ENCODE data around the gene TP53AIP1. TPM values are rescaled to one million over a fixed set of nuclear protein-coding genes. Genes with fewer than 3 reads are reported as not detected.

The TP53AIP1 gene
- total and polyA plus RNA-seq, 8 donors, result 0.12 to 1.0 (median 0.16) TPM; not detected in 2

DNA sequence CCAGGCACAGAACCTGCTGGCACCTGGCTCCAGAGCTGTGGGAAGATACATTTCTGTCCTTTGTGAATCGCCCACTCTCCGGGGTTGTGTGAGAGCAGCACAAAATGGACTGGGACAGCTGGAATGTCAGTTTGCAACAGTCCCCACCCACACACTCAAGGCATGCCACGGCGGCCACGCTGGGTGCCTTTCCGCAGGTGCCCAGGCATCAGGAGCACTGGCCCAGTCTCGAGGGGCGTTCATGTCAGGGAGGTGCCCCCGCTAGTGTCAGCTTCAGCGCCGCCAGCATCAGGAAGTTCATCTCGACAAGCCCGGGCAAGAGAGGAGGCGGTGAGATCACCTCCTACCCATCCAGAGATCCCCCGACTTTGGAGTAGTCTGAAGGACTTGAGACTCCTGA lies 2.1 kb downstream of the TP53AIP1 start:
- H3K27me3 ChIP-seq, result no peaks in the 10 kb centered on the region
- intact Hi-C loops (cut with DNase I), result no loop called here
- no peak for FAIRE-seq
- TF ChIP-seq, protein P1, sequence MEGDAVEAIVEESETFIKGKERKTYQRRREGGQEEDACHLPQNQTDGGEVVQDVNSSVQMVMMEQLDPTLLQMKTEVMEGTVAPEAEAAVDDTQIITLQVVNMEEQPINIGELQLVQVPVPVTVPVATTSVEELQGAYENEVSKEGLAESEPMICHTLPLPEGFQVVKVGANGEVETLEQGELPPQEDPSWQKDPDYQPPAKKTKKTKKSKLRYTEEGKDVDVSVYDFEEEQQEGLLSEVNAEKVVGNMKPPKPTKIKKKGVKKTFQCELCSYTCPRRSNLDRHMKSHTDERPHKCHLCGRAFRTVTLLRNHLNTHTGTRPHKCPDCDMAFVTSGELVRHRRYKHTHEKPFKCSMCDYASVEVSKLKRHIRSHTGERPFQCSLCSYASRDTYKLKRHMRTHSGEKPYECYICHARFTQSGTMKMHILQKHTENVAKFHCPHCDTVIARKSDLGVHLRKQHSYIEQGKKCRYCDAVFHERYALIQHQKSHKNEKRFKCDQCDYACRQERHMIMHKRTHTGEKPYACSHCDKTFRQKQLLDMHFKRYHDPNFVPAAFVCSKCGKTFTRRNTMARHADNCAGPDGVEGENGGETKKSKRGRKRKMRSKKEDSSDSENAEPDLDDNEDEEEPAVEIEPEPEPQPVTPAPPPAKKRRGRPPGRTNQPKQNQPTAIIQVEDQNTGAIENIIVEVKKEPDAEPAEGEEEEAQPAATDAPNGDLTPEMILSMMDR (IDR thresholded peaks at IDR 0.05), result no peak
- ATAC-seq, result no peak
- H3K36me3 ChIP-seq, result no peaks in the 10 kb centered on the region
- no peak overlapping the region for H3K4me3 ChIP-seq
- H3K4me1 ChIP-seq, result no peaks in the 10 kb centered on the region
- H3K9me3 ChIP-seq, result no peaks in the 10 kb centered on the region
- no peak overlapping the region for H3K27ac ChIP-seq
- WGBS, 2 donors, result 80 to 92% methylated on average over 15 of the region's 15 CpGs
- DNase-seq, result no peak

DNA sequence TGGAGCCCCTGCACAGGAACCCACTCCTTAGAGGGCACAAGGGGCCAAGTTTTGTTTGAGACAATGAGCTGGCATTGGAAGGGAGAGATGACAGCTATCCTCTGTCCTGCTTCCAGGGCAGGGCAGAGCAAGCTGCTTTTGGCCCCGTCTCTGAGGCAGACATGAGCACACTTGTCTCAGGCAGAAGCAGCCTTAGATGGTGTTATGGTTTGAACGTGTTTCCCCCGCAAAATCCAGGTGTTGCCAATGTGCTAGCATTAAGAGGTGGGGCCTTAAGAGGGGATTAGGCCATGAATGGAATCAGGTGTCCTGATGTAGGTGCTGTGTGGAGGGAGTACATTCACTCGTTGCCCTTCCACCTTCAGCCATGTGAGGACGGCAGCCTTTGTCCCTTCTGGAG lies 2.5 kb downstream of the TP53AIP1 start:
- no peaks in the 10 kb centered on the region for H3K4me1 ChIP-seq
- intact Hi-C loops (cut with DNase I), result no loop called here
- no peaks in the 10 kb centered on the region for H3K27me3 ChIP-seq
- DNase-seq, result no peak
- TF ChIP-seq, protein P1 (IDR thresholded peaks at IDR 0.05), result no peak
- no peak overlapping the region for H3K27ac ChIP-seq
- no peaks in the 10 kb centered on the region for H3K36me3 ChIP-seq
- no peak overlapping the region for H3K4me3 ChIP-seq
- no peaks in the 10 kb centered on the region for H3K9me3 ChIP-seq
- WGBS, 2 donors, result 68 to 79% methylated on average over 5 of the region's 5 CpGs
- ATAC-seq, result no peak
- no peak for FAIRE-seq

DNA sequence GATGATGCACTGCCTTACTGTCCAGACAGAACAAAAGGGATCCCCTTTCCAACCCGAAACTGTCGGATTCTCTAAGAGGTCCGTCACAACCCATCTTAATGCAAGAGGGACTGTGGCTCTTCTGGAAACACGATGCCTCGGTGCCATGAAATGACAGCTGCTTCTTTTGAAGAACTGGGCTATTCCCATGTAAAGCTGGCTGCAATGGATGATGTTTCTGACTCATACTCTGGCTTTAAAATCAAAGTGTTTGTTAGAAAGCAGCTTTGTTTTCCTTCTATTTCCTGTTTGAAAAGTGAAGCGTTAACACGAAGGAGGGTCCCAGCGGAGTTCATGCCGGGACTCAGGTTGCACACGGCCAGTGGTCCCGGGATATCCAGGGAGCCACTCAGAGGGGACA lies 3.1 kb downstream of the TP53AIP1 start:
- Histone ChIP-seq H3K4me3 (no peak overlapping the region), H3K27ac (no peak overlapping the region), H3K36me3 (no peaks in the 10 kb centered on the region), H3K4me1 (no peaks in the 10 kb centered on the region), H3K27me3 (no peaks in the 10 kb centered on the region), H3K9me3 (no peaks in the 10 kb centered on the region)
- TF ChIP-seq, protein P1 (IDR thresholded peaks at IDR 0.05), result no peak
- WGBS, 2 donors, result 77 to 87% methylated on average over 11 of the region's 11 CpGs
- FAIRE-seq, result no peak
- DNase-seq, result no peak
- no peak for ATAC-seq
- intact Hi-C loops (cut with DNase I), result no loop called here

- H3K4me3 ChIP-seq, result no peak overlapping the region
- 83 to 95% methylated on average over 16 of the region's 16 CpGs for WGBS, 2 donors
- H3K36me3 ChIP-seq, result no peaks in the 10 kb centered on the region
- FAIRE-seq (no peak), DNase-seq (no peak), ATAC-seq (no peak)
- TF ChIP-seq, protein P1 (IDR thresholded peaks at IDR 0.05), result no peak
- H3K4me1 ChIP-seq, result no peaks in the 10 kb centered on the region
- no peaks in the 10 kb centered on the region for H3K9me3 ChIP-seq
- no peak overlapping the region for H3K27ac ChIP-seq
- intact Hi-C loops (cut with DNase I), result no loop called here
- H3K27me3 ChIP-seq, result no peaks in the 10 kb centered on the region
These were observed 4.3 kb downstream of the TP53AIP1 start for GRCh38 chr11:128938156-128938885.

DNA sequence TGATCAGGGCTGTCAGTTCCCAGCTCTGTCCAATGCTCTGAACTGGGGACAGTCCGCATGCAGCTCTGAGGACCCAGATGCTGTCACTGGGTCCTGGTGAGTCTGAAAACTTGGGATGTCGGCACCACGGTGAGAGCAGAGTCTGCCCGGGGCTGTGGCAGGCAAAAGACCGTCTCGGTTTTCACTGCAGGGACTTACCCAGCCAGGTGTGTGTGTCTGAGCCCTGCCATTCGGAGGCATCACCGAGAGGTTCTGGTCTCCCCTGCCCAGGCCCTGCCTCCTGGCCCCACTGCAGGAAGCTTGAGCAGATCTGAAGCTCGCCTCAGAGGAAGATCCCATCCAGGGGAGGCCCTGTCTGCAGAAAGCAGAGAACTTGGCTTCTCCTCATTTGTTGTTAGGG lies 5.2 kb downstream of the TP53AIP1 start:
- FAIRE-seq (no peak), DNase-seq (no peak), ATAC-seq (no peak)
- H3K4me3 ChIP-seq, result no peak overlapping the region
- H3K27ac ChIP-seq, result no peak overlapping the region
- intact Hi-C loops (cut with DNase I), result no loop called here
- H3K27me3 ChIP-seq, result no peaks in the 10 kb centered on the region
- no peaks in the 10 kb centered on the region for H3K4me1 ChIP-seq
- no peaks in the 10 kb centered on the region for H3K36me3 ChIP-seq
- H3K9me3 ChIP-seq, result no peaks in the 10 kb centered on the region
- TF ChIP-seq, protein P1 (IDR thresholded peaks at IDR 0.05), result no peak
- WGBS, 2 donors, result 85 to 88% methylated on average over 9 of the region's 9 CpGs
